Activated CD4-positive, alpha-beta T cell treated with anti-CD3 and anti-CD28 coated beads, Interleukin-2, amount 50 U/mL, for 24 hours (primary cell): ENCODE data around the gene SORCS2.

Experiments used
- DNase-seq, 2 donors: peaks; one replicate each; pipeline ENCODE4 v3.0.0-alpha.2; 2020; ENCODE audit warnings: low read depth in 1 of 2, low spot score in 1 of 2

The SORCS2 gene

DNA sequence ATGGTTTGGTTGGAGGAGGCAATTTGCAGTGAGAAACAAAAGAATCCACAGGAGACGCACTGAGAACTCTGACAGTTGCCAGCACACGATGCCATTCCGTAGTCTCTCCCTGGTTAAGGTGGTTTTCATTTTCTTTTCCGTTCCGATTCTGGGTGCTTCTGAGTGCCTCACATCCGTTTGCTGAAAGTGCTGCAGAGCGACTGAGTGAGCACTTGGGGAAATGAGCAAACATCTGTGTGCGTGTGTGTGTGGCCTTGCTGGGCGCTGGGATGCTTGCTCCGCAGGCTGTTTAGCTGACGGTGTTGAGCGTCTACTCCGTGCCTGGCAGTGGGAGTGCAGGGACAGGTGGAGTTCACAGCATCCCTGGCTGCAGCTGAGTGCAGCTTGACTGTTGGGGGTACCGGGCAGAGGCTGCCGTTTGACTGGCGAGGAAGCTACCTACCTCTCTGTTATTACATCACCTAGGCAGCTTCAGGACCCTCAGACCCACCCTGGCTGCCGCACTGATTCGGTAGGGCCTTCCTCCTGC is 49.3 kb downstream of the SORCS2 start:
- no peak for DNase-seq

DNA sequence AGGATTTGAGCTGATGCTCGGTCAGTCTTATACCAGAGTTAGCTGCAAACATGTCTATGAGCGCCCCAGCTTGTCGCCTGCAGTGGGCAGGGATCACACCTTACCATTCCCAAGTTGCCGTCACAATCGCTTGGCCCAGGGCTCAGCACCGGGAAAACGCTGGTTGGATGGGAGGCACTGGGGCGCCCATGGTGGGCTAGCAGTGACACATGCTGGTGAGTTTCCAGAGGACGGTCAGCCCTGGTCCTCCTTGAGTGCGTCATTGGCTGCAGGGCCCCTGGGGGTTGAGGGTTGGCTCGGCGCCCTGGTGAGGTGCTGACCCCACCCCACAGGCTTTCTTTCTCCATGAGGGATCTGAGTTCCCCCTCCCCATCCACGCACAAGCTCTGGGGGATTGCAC is 50.4 kb downstream of the SORCS2 start:
- no peak for DNase-seq

DNA sequence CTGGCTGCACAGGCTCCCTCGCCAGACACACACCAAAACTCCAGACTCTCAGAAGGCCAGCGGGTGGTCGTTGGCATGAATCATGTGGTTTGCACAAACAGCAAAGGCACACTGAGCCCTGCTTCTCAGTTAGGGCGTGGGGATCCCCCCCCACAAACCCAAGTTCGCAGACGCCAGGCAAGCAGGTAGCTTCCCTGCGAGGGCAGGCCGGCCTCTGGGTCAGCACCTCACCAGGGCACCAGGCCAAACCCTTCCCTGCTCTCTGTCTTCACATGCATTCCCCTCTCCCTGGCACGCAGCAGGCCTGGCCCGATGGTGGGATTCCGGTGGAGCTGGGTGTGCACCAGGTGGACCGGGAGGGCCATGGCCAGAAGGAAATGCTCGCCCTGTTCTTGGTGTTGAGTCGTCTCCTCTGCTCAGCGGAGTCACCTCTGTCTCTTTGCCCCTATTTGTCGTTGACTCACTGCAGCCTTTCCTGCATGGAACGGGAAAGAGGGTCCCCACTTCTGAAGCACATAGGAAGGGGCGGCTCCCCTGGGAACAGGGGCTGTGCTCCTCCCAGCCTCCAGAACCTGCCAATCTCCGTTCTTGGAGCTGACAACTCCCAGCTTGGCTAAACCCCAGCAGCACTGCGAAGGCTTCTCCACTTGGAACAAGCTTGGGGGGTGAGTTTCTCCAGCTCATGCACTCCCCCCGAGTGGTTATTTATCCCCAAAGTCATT is 51.4 kb downstream of the SORCS2 start:
- DNase-seq, result no peak

DNA sequence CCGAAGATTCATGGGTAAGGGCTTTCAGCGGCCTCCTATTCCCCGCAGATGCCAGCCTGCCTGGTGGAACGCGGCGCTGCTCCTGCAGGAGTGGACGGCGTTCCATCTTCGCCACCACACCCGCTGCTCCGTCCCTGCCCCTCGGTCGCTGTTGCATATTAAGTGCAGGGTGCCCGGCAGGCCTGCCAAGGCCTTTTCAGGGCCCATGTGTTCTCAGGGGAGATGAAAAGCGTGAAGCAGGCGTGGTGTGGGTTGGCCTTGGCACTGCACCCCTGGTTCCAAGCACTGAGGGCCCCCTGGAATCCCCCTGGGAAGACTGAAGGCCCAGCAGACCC is 52.0 kb downstream of the SORCS2 start:
- no peak for DNase-seq

DNA sequence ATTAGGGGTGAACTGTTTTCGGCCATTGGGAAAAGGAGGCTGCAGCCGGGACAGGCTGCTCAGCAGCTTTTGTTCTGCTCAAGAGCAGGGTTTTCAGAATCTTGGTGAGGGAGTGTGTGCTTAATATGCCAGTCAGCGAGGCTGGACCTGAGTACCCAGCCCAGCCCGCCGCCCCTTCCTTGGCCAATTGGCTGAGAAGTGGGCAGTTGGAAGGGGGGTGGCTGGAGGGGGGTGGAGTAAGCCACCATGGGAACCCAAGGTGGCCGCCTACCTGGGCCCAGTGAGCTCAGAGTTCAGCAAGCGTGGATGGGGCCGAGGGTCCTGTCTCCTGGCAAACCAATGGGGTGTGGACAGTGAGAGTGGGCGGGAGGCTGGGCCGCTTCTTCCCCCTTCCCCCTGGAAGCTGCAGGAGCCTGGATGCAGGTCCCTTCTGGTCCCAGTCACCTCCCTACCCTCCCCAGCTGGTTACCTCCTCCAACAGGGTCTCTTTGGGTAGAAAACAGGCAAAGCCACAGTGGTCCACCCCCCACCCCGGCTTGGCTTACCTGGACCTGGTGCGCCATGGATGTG is 52.5 kb downstream of the SORCS2 start:
- DNase-seq, result no peak

DNA sequence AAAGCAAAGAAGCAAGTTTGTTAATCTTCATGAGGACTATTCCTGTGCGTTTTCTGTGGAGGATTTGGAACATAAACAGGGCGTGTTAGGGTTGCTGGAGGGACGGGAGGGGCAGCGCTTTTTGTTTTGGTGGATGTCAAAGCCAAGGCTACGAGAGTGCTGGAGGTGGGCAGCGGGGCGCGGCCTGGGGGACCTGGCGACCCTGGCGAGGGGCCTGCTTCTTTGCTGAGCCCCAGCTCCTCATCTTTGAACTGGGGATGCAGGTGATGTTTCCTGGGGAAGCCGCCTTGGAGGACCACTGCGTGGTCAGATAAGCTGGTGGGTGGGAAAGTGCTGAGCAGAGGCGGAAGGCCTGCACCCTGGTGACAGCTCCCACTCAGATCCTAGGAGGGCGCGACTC is 55.2 kb downstream of the SORCS2 start:
- no peak for DNase-seq

DNA sequence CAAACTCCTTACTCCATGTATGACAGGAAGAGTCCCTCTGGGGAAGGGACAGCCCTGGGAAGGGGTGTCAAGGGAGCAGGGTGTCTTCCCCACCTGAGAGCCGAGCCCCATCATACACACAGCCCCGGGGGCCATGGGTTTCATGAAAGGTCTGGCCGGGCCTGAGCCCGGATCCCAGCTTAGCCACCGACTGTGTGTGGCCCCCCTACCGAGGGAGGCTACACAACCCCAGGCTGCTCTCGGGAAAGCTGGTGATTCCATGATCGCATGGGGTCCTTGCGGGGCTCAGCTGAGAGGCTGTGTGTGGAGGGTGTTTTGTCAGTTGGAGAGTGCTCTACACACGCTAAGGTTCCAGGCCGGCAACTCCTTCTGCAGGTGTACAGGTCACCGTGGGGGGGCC is 55.6 kb downstream of the SORCS2 start:
- DNase-seq, result no peak

DNA sequence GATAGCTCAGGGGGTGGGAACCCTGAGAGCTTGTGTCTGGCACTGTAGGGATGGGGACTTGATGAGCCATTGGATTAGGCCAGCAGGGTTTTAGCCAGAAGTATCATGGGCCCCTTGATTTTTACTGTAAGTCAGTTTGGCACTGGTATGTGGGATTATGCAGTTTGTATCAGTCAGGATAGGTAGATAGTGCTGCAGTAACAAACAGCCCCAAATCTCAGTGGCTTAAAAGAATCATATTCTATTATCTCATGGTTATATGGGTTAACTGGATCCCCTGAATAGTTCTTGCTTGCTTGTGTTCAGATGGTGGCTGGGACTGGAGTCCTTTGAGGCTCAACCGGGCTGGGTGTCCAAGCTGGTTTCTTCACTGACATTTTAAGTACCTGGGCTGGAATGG is 56.5 kb downstream of the SORCS2 start:
- no peak for DNase-seq

DNA sequence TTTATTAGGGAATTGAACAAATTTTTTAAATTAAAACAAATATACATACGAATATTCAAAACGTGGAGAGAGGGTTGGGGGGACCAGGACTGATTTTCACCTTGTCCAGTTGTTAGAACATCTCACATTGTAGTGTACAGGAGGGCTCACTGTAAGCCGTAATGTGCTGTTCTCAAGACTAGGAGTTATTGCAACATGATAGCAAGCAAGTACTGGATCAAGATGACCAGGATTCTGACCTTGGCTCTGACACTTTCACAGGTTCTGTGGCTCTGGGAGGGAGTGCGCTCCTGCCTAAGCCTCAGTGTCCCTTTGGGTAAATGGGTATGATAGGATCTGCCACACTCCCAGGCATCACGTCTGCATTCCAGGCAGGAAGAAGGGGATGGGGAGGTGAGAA is 59.0 kb downstream of the SORCS2 start:
- DNase-seq, result no peak

DNA sequence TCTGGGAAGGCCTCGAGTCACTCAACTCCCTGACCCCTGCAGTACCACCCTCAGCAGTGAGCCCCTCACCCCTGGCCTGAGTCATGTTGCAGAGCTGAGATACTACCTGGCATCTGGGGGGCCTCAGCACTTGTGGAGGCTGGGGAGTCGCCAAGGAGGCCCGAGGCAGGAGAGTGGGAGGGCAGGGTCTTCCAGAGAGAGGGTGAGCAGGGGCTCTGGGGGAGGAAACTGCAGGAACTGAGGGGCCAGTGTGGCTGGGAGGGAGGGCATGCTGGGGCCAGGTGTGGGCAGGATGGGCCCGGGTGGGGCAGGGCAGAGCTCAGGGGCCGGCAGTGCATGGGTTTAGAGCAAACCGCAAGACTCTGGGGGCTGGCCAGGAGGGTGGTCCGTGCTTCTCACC is 59.7 kb downstream of the SORCS2 start:
- no peak for DNase-seq

DNA sequence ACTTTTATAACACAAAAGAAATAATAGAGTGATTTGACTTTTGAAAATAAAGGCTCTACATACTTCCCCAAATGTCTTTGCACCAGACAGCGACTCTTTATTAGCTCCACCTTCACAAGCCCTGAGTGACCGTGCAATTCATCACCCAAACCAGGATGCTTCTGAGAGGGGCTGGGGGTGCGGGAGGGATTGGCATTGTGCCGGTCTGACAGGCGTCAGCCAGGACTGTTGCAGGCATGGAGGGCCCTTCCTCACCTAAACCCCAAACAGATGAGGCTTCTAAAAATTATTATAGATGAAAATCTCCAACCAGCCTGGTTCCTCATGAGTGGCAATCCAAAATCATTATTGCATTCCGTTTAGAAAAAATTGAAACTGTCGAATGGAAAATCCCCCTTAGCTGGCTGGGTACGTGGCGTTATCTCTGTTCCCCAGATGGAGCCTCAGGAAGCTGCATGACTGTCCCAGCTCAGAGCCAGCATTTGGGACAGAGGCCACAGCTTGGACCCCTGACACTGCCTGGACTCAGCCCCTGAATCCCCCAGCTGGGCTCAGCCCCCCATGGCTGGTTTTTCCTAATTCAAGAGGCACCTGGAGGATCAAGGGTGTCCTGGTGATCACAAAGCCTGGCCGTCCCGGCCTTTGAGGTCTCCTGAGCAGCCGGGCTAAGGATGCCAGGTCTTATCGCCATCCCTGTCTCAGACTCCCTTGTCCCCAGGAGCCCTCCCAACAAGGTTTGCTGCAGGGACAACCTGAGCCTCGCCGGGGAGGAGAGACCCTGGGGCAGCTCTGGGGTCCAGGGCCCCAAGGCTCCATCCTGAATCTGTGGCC is 60.4 kb downstream of the SORCS2 start:
- DNase-seq, result no peak

DNA sequence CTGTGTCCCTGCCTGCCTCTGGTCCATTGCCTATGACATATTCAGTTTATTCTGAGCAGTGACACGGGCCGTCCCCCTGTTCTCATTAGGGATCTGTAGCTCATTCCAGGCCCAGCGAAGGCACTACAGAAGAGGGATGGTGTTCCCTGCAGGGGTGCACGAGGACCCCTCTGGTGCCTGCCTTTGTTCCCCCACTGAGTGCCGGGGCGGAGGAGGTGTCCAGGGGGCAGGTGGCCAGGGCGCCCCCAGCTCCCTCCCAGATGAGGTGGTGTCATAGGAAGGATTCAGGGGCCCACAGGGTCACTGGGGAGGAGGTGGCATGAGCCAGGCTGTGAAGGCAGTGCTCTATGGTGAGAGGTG is 61.0 kb downstream of the SORCS2 start:
- no peak for DNase-seq

DNA sequence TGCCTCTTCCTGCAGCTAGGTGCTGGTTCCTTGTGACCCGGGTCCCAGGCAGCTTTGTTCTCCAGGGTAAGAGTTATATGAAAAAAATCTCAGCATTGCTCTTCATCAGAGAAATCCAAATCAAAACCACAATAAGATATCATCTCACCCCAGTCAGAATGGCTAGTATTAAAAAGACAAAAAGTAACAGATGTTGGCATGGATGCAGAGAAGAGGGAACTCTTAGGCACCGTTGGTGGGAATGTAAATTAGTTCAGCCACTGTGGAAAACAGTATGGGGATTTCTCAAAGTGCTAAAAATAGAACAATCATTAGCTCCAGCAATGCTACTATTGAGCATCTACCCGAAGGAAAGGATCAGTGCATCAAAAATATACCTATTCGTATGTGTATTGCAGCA is 61.5 kb downstream of the SORCS2 start:
- no peak for DNase-seq

DNA sequence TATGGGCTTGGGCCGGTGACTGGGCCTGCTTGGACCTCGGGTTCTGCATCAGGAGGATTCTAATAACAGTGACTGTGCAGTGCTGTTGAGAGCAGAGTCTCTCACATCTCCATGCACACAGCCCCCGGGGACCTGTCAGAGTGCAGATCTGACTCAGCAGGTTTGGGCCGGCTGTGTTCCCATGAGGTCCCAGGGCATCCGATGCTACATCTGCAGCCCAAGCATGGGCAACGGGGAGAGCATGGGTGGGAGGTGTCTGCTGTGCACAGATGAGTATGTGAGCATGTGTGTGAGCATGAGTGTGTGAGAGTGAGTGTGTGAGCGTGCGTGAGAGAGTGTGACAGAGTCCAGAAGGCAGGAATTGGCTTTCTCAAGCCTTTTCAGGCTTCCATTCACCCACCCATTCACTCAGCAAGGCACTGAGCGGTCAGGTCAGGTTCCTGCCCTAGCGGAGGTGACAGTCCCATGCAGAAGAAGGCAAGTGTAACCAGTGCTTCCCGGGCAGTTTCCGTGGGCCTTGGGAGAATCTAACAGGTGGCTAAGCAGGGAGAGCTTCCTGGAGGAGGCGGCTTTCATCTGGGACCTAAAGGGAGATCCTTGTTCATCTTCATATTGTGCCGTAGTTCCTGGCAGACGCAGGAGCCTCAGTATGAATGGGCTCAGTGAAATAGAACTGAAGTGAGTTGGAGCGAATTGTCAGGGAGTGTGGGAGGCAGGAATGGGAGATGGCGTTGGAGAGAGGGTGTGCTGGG is 62.6 kb downstream of the SORCS2 start:
- no peak for DNase-seq

DNA sequence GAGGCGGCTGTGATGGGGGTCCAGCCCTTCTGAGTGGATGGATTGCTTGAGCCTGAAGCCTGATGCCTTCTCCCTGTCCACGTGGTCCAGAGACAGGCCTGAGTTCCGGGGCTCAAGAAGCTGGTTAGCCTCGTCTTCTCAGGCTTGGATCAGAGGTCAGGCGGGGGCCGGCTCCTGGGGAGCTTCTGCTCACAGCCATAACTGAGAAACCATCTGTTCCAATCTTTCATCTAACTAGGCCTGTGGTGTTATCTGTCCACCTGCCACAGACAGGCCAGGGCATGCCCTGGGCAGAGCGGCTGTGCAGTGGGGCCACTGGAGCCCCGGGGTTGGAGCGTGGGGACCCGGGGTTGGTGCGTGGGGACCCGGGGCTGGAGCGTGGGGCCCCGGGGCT is 63.1 kb downstream of the SORCS2 start:
- no peak for DNase-seq

DNA sequence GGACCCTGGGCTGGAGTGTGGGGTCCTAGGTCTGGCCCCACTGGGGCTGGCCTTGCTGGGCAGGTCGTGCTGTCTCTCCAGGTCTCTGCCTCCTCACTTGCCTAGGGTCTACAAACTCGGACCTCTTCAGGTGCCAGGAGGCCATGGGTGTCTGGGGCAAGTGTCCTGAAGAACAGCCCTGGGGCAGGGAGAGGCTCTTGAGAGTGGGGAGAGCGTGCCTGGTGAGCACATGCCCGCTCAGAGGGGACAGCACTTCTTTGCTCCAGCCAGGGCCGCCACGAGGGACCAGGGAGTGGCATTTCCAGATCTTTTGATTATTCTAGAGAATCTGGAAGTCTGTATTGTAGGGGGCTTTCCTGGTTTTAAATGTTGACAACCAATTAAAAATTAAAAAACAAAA is 63.7 kb downstream of the SORCS2 start:
- no peak for DNase-seq

DNA sequence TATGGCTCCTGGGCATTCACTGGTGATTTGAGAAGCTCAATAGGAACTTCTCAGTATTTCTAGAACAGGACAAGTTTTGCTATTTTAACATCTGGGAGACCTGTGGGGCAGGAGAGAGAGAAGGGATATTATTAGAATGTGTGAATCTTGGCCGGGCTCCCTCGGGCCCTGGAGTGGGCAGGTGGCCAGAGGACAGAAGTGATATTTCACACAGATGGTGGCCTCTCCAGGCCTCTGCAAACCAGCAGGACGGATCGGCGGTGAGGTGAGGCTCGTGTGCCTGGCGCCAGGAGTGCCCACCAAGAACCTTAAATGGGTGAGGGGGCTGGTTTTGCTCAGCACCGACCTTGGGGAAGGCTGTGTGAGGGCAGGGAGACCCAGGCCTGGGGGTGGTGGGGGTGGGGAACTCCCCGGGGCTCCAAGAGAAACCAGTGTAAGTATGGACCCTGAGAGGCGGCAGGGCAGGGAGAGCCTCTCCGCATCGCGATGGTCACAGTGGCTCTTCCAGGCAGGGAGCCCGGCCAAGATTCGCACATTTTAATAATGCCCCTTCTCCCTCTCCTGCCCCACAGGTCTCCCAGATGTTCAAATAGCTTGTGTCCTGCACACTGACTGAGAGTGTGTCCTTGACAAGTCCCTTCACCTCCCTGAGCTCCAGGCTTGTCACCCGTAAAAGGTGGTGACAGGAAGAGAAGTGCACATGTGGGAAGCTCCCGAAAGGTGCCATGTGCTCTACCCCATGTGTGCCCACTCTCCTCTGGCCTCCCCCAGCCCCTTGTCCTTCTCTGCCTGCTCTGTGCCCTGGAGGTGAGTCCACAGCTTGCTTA is 64.9 kb downstream of the SORCS2 start:
- no peak for DNase-seq

DNA sequence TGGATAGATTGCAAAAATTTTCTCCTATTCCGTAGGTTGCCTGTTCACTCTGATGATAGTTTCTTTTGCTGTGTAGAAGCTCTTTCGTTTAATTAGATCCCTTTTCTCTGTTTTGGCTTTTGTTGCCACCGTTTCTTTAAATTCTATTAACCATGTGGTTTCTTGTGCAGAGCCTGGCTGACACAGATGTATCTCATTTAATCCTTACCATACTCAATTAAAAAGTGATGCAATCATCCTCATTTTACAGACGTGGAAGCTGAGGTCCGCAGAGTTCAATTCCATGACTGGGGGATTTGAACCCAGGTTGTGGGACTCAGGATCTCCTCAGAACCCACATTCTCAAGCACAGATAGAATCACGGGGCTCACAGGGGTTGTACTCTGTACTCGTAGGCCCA is 66.7 kb downstream of the SORCS2 start:
- no peak for DNase-seq

DNA sequence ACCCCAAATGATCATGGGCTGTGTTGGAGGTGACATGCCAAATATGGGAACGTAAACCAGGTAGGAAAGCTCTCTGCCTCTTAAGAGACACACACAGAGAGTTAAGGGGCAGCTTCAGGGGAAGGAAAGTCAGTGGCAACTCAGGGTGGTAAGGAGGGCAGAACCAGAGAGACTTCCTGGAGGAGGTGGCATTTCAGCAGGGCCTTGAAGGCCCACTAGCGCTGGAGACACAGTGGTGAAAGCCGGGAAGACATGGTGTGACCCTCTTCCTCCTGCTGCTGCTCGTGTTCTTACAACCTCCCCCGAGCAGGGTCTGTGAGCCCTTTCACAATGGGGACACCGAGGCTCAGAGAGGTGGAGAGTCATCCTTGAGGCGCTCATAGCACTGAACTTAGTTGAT is 68.2 kb downstream of the SORCS2 start:
- DNase-seq, result no peak

DNA sequence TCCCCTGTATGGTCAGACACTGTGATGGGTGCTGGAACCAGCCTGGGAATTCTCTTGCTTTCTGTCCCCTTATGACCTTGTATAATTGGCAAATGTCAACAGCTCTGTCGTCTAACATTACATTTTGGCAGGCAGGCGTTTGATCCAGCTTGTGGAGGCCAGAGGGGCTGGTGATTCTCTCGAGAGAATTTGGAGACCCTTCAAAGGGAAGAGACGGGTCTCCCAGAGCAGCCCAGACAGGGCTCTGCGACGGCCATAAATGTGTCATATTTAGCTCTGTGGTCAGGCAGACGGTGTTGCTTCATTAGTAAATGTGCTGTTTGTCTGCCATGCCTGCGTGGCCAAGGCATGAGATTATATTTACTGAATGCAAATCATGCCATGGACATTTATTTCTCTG is 68.7 kb downstream of the SORCS2 start:
- no peak for DNase-seq

DNA sequence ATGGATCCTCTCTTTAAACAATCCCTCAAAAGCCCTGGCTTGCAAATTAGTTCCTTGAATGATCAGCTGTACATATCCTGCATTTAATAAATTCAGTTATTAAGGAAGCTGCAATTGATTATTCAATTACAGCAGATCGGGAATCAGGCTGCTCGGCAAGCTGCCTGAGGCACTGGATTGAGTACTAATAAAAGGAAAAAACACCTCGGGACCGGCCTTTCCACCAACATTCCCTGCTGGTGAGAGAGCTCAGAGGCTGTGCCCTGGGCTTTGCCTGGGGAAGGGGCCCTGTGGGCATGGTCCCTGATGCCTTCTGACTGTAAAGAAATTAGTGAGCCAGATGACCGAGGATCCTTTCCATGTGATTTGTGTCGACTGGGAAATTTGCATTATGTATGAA is 69.2 kb downstream of the SORCS2 start:
- DNase-seq, result no peak
